Epithelial cell of esophagus (primary cell): ENCODE data around the gene GRB14.

Source experiments
- DNase-seq: peaks from one replicate; pipeline ENCODE4 v3.0.0; 2010; ENCODE audit warnings: low read depth
- H3K4me3 ChIP-seq: 2 replicates; pipeline ENCODE4 v1.5.1; 2011; ENCODE audit warnings: mild to moderate bottlenecking, low read length, control low read depth
- CTCF ChIP-seq: IDR thresholded peaks from 2 replicates; pipeline ENCODE4 v1.5.1; 2011; ENCODE audit warnings: low read depth, mild to moderate bottlenecking, low read length, control low read depth, inconsistent platforms; ENCODE audit not compliant: insufficient read depth; ENCODE audit errors: missing control alignments

Gene GRB14

GRCh38 chr2:164570475-164570874, 50.8 kb downstream of the GRB14 start:
- no peak for TF ChIP-seq CTCF
- DNase-seq = no peak
- H3K4me3 ChIP-seq = no peak overlapping the region

- TF ChIP-seq CTCF = no peak
- no peak overlapping the region for H3K4me3 ChIP-seq
- DNase-seq = no peak
Measured at GRCh38 chr2:164569378-164569777, 51.9 kb downstream of the GRB14 start.

GRCh38 chr2:164568317-164568716, 53.0 kb downstream of the GRB14 start:
- H3K4me3 ChIP-seq = no peak overlapping the region
- no peak for DNase-seq
- no peak for TF ChIP-seq CTCF

- DNase-seq = no peak
- TF ChIP-seq CTCF = no peak
- H3K4me3 ChIP-seq = no peak overlapping the region
Measured at GRCh38 chr2:164567335-164567989, 53.8 kb downstream of the GRB14 start.

- TF ChIP-seq CTCF = no peak
- no peak overlapping the region for H3K4me3 ChIP-seq
- DNase-seq = no peak
Measured at GRCh38 chr2:164565359-164565758, 55.9 kb downstream of the GRB14 start.

GRCh38 chr2:164562666-164563065, 58.6 kb downstream of the GRB14 start:
- DNase-seq = no peak
- no peak overlapping the region for H3K4me3 ChIP-seq
- TF ChIP-seq CTCF = no peak

- no peak for TF ChIP-seq CTCF
- no peak for DNase-seq
- H3K4me3 ChIP-seq = no peak overlapping the region
Measured at GRCh38 chr2:164561991-164562390, 59.3 kb downstream of the GRB14 start.
